ENCODE results near the gene PHC2.
"Not testable (repeated sequence)": the region's sequence is repeated elsewhere in the genome, so short reads cannot be mapped to it uniquely, and the experiment has no call there.

- not testable (repeated sequence) for TF ChIP-seq EZH2 (IDR thresholded peaks at IDR 0.05; ENCODE audit: borderline replicate concordance, low read length); CTCF (IDR thresholded peaks at IDR 0.05; ENCODE audit: low read length)
Measured at GRCh38 chr1:33290615-33291014, 140.3 kb downstream of the PHC2 start.
